GF-D8 (cell line): Measurements from ENCODE around the gene WDR45.

ENCODE experiments used
- DNase-seq: peaks from one replicate; lab custom pipeline; 2025; lab: John Stamatoyannopoulos, UW

WDR45 gene

GRCh38 chrX:49043220-49043986 is 36.3 kb downstream of the WDR45 start, which contains the start of gene TFE3:
Gene TFE3 (minus strand): TSS chrX:49043357. CDS start chrX:49043226, 131 bp downstream.
- DNase-seq, result peak; percentile 92

GRCh38 chrX:49042581-49043219 is 37.0 kb downstream of the WDR45 start:
- DNase-seq, result no peak

GRCh38 chrX:49041744-49042580 is 37.7 kb downstream of the WDR45 start:
- no peak for DNase-seq

- no peak for DNase-seq
These were observed 39.2 kb downstream of the WDR45 start for GRCh38 chrX:49040376-49040955.

GRCh38 chrX:49039598-49040375 is 39.9 kb downstream of the WDR45 start:
- peak; percentile 80 for DNase-seq

GRCh38 chrX:49037883-49038475 is 41.7 kb downstream of the WDR45 start:
- no peak for DNase-seq

- no peak for DNase-seq
These were observed 49.4 kb downstream of the WDR45 start for GRCh38 chrX:49030283-49030682.

GRCh38 chrX:49029876-49030275 is 49.8 kb downstream of the WDR45 start:
- no peak for DNase-seq
